Endothelial cell of umbilical vein (primary cell): ENCODE results near the gene TPMT. TPM values are rescaled to one million over a fixed set of nuclear protein-coding genes. Genes with fewer than 3 reads are reported as not detected.

ENCODE experiments used
- BruUV-seq: library from RNA; stranded (reverse); fragments of 400-500 nt; replicated peaks from 2 replicates; lab custom pipeline; 2021; lab: Mats Ljungman, UMichigan
- CTCF ChIA-PET: fragments of 300-600, 350-600 bp; sonication (Branson Sonifier 250); formaldehyde crosslinking; loops from one replicate; lab custom pipeline; 2021; ENCODE audit warnings: antibody characterized with exemption, inconsistent platforms; lab: Charles Lee
- POLR2A ChIA-PET: fragments of 300-600, 350-600 bp; sonication (Branson Sonifier 250); formaldehyde crosslinking; loops from one replicate; lab custom pipeline; 2021; ENCODE audit warnings: antibody characterized with exemption, inconsistent platforms; lab: Charles Lee
- DNase-seq: peaks from one replicate; pipeline ENCODE4 v3.0.0-alpha.2; 2011; ENCODE audit warnings: low read depth, low spot score
- FAIRE-seq: peaks from 2 replicates; lab custom pipeline; 2011; peaks lifted over from hg19 to GRCh38; lab: Jason Lieb, UNC
- H2AFZ ChIP-seq: 2 replicates; pipeline ENCODE4 v1.6.0; 2012; ENCODE audit warnings: low read depth, low read length, control low read depth, inconsistent platforms
- H3K27ac ChIP-seq: 2 replicates; pipeline ENCODE4 v1.5.1; 2011; ENCODE audit warnings: low read depth, mild to moderate bottlenecking, control low read depth, low read length, moderate library complexity; ENCODE audit not compliant: insufficient read depth
- H3K27me3 ChIP-seq, 2 experiments: 2 replicates each; pipeline versions ENCODE4 v1.6.0 to v1.6.1; 2011; ENCODE audit warnings: low read length in 2 of 2, mixed read lengths in 1 of 2; ENCODE audit not compliant: control insufficient read depth in 2 of 2, insufficient read depth in 2 of 2
- H3K36me3 ChIP-seq, 2 experiments: 2 replicates in 1 of 2; 3 replicates in 1 of 2; pipeline ENCODE4 v1.5.1; 2011; ENCODE audit warnings: low read length in 2 of 2, mild to moderate bottlenecking in 1 of 2, moderate library complexity in 1 of 2; ENCODE audit not compliant: control insufficient read depth in 2 of 2, insufficient read depth in 2 of 2; ENCODE audit errors: extremely low read depth in 1 of 2
- H3K4me1 ChIP-seq: 3 replicates; pipeline ENCODE4 v1.5.1; 2011; ENCODE audit warnings: mild to moderate bottlenecking, low read length; ENCODE audit not compliant: control insufficient read depth, insufficient read depth; ENCODE audit errors: extremely low read depth
- H3K4me2 ChIP-seq: 2 replicates; pipeline ENCODE4 v1.6.1; 2011; ENCODE audit warnings: low read length, control low read depth, mixed read lengths; ENCODE audit not compliant: insufficient read depth
- H3K4me3 ChIP-seq, 3 experiments: fragments of 200-600 bp in 1 of 3; sonication (generic), shearing (Covaris generic) in 1 of 3; replicated peaks in 1 of 3; 2 replicates each; pipeline ENCODE4 v1.5.1; 2011 to 2016; ENCODE audit warnings: control low read depth in 3 of 3, low read length in 3 of 3, mild to moderate bottlenecking in 2 of 3, inconsistent platforms in 1 of 3, low read depth in 1 of 3, moderate library complexity in 1 of 3; ENCODE audit not compliant: insufficient read depth in 1 of 3
- H3K79me2 ChIP-seq: 2 replicates; pipeline ENCODE4 v1.6.0; 2012; ENCODE audit warnings: low read length, inconsistent platforms; ENCODE audit not compliant: control insufficient read depth, insufficient read depth
- H3K9ac ChIP-seq: replicated peaks from 2 replicates; pipeline ENCODE3; 2011; ENCODE audit warnings: low read length, control low read depth; ENCODE audit not compliant: insufficient read depth; ENCODE audit errors: extremely low read depth
- H3K9me1 ChIP-seq: replicated peaks from 3 replicates; pipeline ENCODE4 v1.6.0; 2011; ENCODE audit warnings: mild to moderate bottlenecking, low read length; ENCODE audit not compliant: control insufficient read depth, insufficient read depth; ENCODE audit errors: extremely low read depth
- H3K9me3 ChIP-seq: replicated peaks from 2 replicates; pipeline ENCODE4 v1.5.1; 2012; ENCODE audit warnings: low read length, inconsistent platforms; ENCODE audit not compliant: control insufficient read depth, insufficient read depth
- H4K20me1 ChIP-seq: replicated peaks from 2 replicates; pipeline ENCODE3; 2011; ENCODE audit warnings: mild to moderate bottlenecking, low read length; ENCODE audit not compliant: control insufficient read depth, insufficient read depth; ENCODE audit errors: extremely low read depth
- CTCF ChIP-seq, 2 donors: IDR thresholded peaks; 1 replicate in 1 of 2; 2 replicates in 1 of 2; pipeline ENCODE4 v1.5.1; 2011; ENCODE audit warnings: low read length in 2 of 2, mild to moderate bottlenecking in 2 of 2, moderate library complexity in 2 of 2, control low read depth in 1 of 2, inconsistent platforms in 1 of 2, low read depth in 1 of 2; ENCODE audit not compliant: insufficient read depth in 1 of 2; ENCODE audit errors: extremely low read depth in 1 of 2
- EZH2 ChIP-seq: IDR thresholded peaks from 2 replicates; pipeline ENCODE4 v1.6.1; 2012; ENCODE audit warnings: borderline replicate concordance, low read depth, mild to moderate bottlenecking, moderate library complexity, low read length, inconsistent platforms; ENCODE audit not compliant: severe bottlenecking
- FOS ChIP-seq: IDR thresholded peaks from 2 replicates; pipeline ENCODE4 v1.6.1; 2011; ENCODE audit warnings: mild to moderate bottlenecking, low read length, moderate library complexity, borderline replicate concordance; ENCODE audit not compliant: insufficient read depth
- GATA2 ChIP-seq: IDR thresholded peaks from 2 replicates; pipeline ENCODE4 v1.7.0; 2011; ENCODE audit warnings: low read depth, mild to moderate bottlenecking, moderate library complexity, mixed read lengths, low read length; ENCODE audit not compliant: insufficient read length, insufficient read depth
- JUN ChIP-seq: IDR thresholded peaks from 2 replicates; pipeline ENCODE4 v1.6.1; 2011; ENCODE audit warnings: borderline replicate concordance, low read depth; ENCODE audit not compliant: insufficient read length, insufficient read depth
- MAX ChIP-seq: IDR thresholded peaks from 2 replicates; pipeline ENCODE4 v1.6.1; 2011; ENCODE audit not compliant: insufficient read depth, insufficient read length
- MYC ChIP-seq: IDR thresholded peaks from one replicate; pipeline ENCODE4 v1.6.1; 2011; ENCODE audit warnings: mild to moderate bottlenecking, low read depth, low read length
- POLR2A ChIP-seq: IDR thresholded peaks from 2 replicates; pipeline ENCODE4 v1.6.1; 2012; ENCODE audit warnings: low read depth, mild to moderate bottlenecking, control low read depth, low read length
- POLR2AphosphoS5 ChIP-seq: IDR thresholded peaks from 2 replicates; pipeline ENCODE4 v1.6.1; 2012; ENCODE audit warnings: low read depth, mild to moderate bottlenecking, control low read depth, low read length, moderate library complexity; ENCODE audit not compliant: insufficient read depth
- dilution Hi-C: fragments of 300-500 bp; cut with MboI; formaldehyde crosslinking; loops from one replicate; pipeline ENCODE4 v1.15.0; 2019; ENCODE audit warnings: low sequenced_read_pairs; ENCODE audit not compliant: extremely low pct_ligation_motif_present
- intact Hi-C: fragments of 100-400 bp; cut with micrococcal nuclease; formaldehyde crosslinking; loops from one replicate; pipeline ENCODE4 v1.10.0; 2022
- polyA plus RNA-seq, 4 experiments: library from polyadenylated mRNA; depleted of rRNA in 3 of 4; stranded (reverse) in 3 of 4; unstranded in 1 of 4; fragments of >200 nt; gene quantifications; 2 replicates each; pipeline versions ENCODE4 v1.2.1 to v1.2.3, GENCODE V29; 2011 to 2012; ENCODE audit warnings: missing spikeins in 1 of 4
- total RNA-seq: library from RNA; stranded (reverse); gene quantifications from 2 replicates; pipeline ENCODE4 v1.2.3, GENCODE V29; 2021

Gene TPMT
- total and polyA plus RNA-seq, 2 donors (not counting 3 experiments of a cell fraction or from before 2014, with no cell fraction given), result 6.5 to 11.1 TPM

GRCh38 chr6:18139935-18140621, 14.8 kb downstream of the TPMT start:
- POLR2A ChIA-PET, result no interaction called here
- intact Hi-C loops, result no loop called here

More at GRCh38 chr6:18139935-18140621, 14.8 kb downstream of the TPMT start:
- Histone ChIP-seq H3K4me1 (no peaks in the 10 kb centered on the region), H3K9ac (no peak overlapping the region), H3K9me1 (no peaks in the 10 kb centered on the region), H3K4me2 (no peak overlapping the region), H3K36me3 (peaks cover 0 to 1% of the 10 kb centered on the region in 2 experiments), H3K4me3 (no peak overlapping the region), H3K79me2 (no peaks in the 10 kb centered on the region), H2AFZ (no peak overlapping the region), H4K20me1 (no peaks in the 10 kb centered on the region), H3K9me3 (no peaks in the 10 kb centered on the region), H3K27ac (no peak overlapping the region), H3K27me3 (no peaks in the 10 kb centered on the region)
- DNase-seq, result no peak
- CTCF ChIA-PET, result no interaction called here
- dilution Hi-C loops, result no loop called here
- no peak for FAIRE-seq
- TF ChIP-seq MYC, result no peak
- TF ChIP-seq JUN, result no peak
- TF ChIP-seq POLR2A, result no peak
- TF ChIP-seq FOS, result no peak
- TF ChIP-seq MAX, result no peak
- no peak for TF ChIP-seq EZH2
- no peak for TF ChIP-seq CTCF (IDR thresholded peaks at IDR 0.05; ENCODE audit: extremely low read depth in 1 of 2, insufficient read depth in 1 of 2, low read depth in 1 of 2, low read length in 2 of 2)
- no peak for TF ChIP-seq POLR2AphosphoS5
- TF ChIP-seq GATA2, result no peak
- no TSS peak for BruUV-seq
